Measurements from ENCODE around the gene SCLT1. TPM values are rescaled to one million over a fixed set of nuclear protein-coding genes. Genes with fewer than 3 reads are reported as not detected.

SCLT1 gene
- total and polyA plus RNA-seq, 2 of the 4 experiments (the other 2 are of a cell fraction), result 4.9 to 7.7 TPM

GRCh38 chr4:128876200-128876599 is 217.1 kb downstream of the SCLT1 start:
- H2BK5ac ChIP-seq (ENCODE audit: low read depth, low read length, poor library complexity, severe bottlenecking), result no peak overlapping the region
- in situ Hi-C loops (cut with MboI; ENCODE audit: low sequenced_read_pairs) (loop anchor here (10.0 kb wide), 1 partner anchor 219 kb away; the partner anchor contains the start of genes C4orf33 and SCLT1), dilution Hi-C loops (cut with HindIII; ENCODE audit: low sequenced_read_pairs, unreplicated experiment) (no loop called here), intact Hi-C loops (cut with micrococcal nuclease) (loop anchor here (10.0 kb wide), 1 partner anchor 469 kb away; no protein-coding TSS in a partner anchor)
- H3K4me3 ChIP-seq (ENCODE audit: insufficient read depth, low read depth, low read length), result no peak overlapping the region
- peaks cover 9% of the 10 kb centered on the region for H3K36me3 ChIP-seq (ENCODE audit: control insufficient read depth, insufficient read depth, low read length)
- H4K20me1 ChIP-seq (ENCODE audit: insufficient read depth, low read length), result no peaks in the 10 kb centered on the region
- H3K27ac ChIP-seq (ENCODE audit: insufficient read depth, low read length), result no peak overlapping the region
- no peak overlapping the region for H3K4me2 ChIP-seq (ENCODE audit: low read depth, low read length)
- no peak for TF ChIP-seq POLR2A (IDR thresholded peaks at IDR 0.05; ENCODE audit: low read depth, low read length)
- no peak for TF ChIP-seq RFX5 (IDR thresholded peaks at IDR 0.05; ENCODE audit: low read depth, low read length)
- TF ChIP-seq RCOR1 (IDR thresholded peaks at IDR 0.05; ENCODE audit: insufficient replicate concordance, low read length), result no peak
- no peak for TF ChIP-seq USF2 (IDR thresholded peaks at IDR 0.05; ENCODE audit: low read depth, low read length)
- TF ChIP-seq CHD1 (IDR thresholded peaks at IDR 0.05; ENCODE audit: low read depth, low read length), result no peak
- no peak for TF ChIP-seq CEBPB (IDR thresholded peaks at IDR 0.05; ENCODE audit: low read depth, low read length)
- no peak for TF ChIP-seq ELK1 (IDR thresholded peaks at IDR 0.05; ENCODE audit: borderline replicate concordance, low read depth, low read length)
- TF ChIP-seq MAZ (IDR thresholded peaks at IDR 0.05; ENCODE audit: borderline replicate concordance, low read depth, low read length), result no peak
- no peak for TF ChIP-seq FOS (IDR thresholded peaks at IDR 0.05; ENCODE audit: low read depth, low read length)
- no peak for TF ChIP-seq MXI1 (IDR thresholded peaks at IDR 0.05; ENCODE audit: borderline replicate concordance, low read depth, low read length)
- TF ChIP-seq CTCF (conservative IDR thresholded peaks at IDR 0.05; ENCODE audit: low read depth, low read length), result no peak
- no peak for TF ChIP-seq RAD21 (IDR thresholded peaks at IDR 0.05; ENCODE audit: low read length)
- no peak overlapping the region for H3K56ac ChIP-seq (ENCODE audit: extremely low read depth, insufficient read depth, low read length)
- H2BK20ac ChIP-seq (ENCODE audit: low read depth, low read length), result no peak overlapping the region
- no peak overlapping the region for H2AK5ac ChIP-seq (ENCODE audit: low read depth, low read length)
- POLR2A ChIA-PET (ENCODE audit: unreplicated experiment), result no interaction called here
- H3K79me1 ChIP-seq (ENCODE audit: low read depth in 1 of 2, low read length in 2 of 2), result peaks cover 5 to 7% of the 10 kb centered on the region in 2 experiments
- no peak overlapping the region for H3K14ac ChIP-seq (replicated peaks; ENCODE audit: low read depth, low read length)
- no peak overlapping the region for H2AFZ ChIP-seq (replicated peaks; ENCODE audit: low read length, poor library complexity)
- no CpG with 5 or more reads among the region's 2 CpGs for WGBS, 2 experiments (ENCODE audit: extremely low coverage in 2 of 2, insufficient read length in 1 of 2)
- no TSS peak for BruUV-seq (replicated peaks)
- H3K9ac ChIP-seq (ENCODE audit: low read depth, low read length), result no peak overlapping the region
- CTCF ChIA-PET, result no interaction called here
- H2AK9ac ChIP-seq (replicated peaks; ENCODE audit: low read depth, low read length, poor library complexity), result no peak overlapping the region
- H3K9me1 ChIP-seq (ENCODE audit: insufficient read depth, low read length), result peaks cover 9% of the 10 kb centered on the region; the same call in 1 of the 2 replicates
- H2BK120ac ChIP-seq (ENCODE audit: low read depth, low read length), result no peak overlapping the region
- H3K23ac ChIP-seq (ENCODE audit: low read depth, low read length), result no peak overlapping the region
- no peak overlapping the region for H4K5ac ChIP-seq (ENCODE audit: low read depth, low read length)
- H3K4ac ChIP-seq (ENCODE audit: low read depth, low read length), result no peak overlapping the region
- H3K9me3 ChIP-seq (ENCODE audit: control insufficient read depth, insufficient read depth, low read length), result no peaks in the 10 kb centered on the region
- H3K4me1 ChIP-seq (ENCODE audit: control insufficient read depth, insufficient read depth, low read length), result peaks cover 7% of the 10 kb centered on the region
- H4K8ac ChIP-seq (ENCODE audit: low read depth in 2 of 2, low read length in 2 of 2), result no peak overlapping the region
- ATAC-seq (ENCODE audit: low read depth) (no peak), DNase-seq (no peak)
- H4K91ac ChIP-seq (ENCODE audit: insufficient read depth, low read depth, low read length), result no peak overlapping the region
- no peaks in the 10 kb centered on the region for H3K27me3 ChIP-seq (ENCODE audit: control insufficient read depth, insufficient read depth, low read length)
- H2BK15ac ChIP-seq (ENCODE audit: low read depth, low read length), result no peak overlapping the region
- H3K18ac ChIP-seq (ENCODE audit: low read depth, low read length), result no peak overlapping the region
